Measurements from ENCODE around the gene NSMCE4A.

NSMCE4A gene

DNA sequence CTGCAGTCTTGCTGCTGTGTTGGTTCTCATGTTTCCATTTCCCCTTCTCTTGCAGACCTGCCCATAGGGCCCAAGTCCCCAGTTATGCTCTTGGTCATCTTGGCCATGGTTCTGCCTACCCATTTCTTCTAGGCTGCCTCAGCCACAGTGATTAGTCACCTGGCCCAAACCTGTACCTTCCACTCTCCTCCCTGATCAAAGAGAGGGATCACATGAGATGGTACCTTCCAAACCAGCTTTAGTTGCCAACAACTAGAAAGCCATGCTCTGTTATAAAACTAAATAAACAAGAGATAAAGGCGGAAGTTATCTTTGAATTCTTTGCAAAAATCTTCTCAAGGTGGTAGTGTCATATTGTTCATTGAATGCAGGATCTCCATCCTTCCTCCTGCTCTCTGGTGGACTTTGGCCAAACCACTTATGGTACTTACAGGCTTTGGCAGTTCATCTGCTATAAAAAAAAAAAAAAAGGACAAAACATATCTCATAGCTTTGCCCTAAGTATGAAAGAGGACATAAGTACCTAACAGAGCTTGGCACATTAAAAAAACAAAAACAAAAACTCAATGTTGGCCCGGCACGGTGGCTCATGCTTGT is 39.7 kb upstream of the NSMCE4A start:
- Histone ChIP-seq H3K4me3 (ENCODE audit: low read depth, low read length) (no peak overlapping the region), H3K4me2 (ENCODE audit: low read length) (no peak overlapping the region), H2AFZ (no peak overlapping the region), H3K9me3 (ENCODE audit: control insufficient read depth, low read length) (no peaks in the 10 kb centered on the region), H3K4me1 (peaks cover 6% of the 10 kb centered on the region), H3K79me2 (no peaks in the 10 kb centered on the region), H3K9ac (no peak overlapping the region), H3K27ac (no peak overlapping the region), H3K27me3 (ENCODE audit: control insufficient read depth, insufficient read depth, low read length) (no peaks in the 10 kb centered on the region), H3K36me3 (ENCODE audit: control insufficient read depth, insufficient read depth, low read length) (no peaks in the 10 kb centered on the region)
- TF ChIP-seq CTCF (IDR thresholded peaks at IDR 0.05) = no peak

DNA sequence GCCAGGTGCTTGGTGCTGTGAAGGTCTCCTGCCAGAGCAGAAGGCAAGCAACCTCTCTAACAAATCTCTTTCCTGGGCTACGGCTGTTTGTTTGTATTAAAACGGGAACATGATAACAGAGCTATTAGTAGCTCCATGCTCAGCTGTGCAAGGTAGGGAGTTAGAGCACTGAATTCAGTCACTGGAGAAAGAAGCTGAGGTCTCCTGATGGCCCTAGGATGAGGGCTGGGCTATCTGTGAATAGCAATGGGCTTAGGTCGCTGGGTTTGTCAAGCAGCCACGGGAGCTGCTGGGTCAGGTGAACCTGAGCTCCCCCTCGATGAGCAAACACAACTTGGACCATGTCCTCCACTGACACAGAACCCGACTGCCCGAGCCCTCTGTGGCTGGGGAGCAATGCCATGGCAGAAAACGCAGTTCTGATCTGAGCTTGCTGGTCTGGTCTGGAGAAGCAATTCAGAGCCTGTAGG is 38.3 kb upstream of the NSMCE4A start:
- no peak for TF ChIP-seq CTCF (IDR thresholded peaks at IDR 0.05)
- Histone ChIP-seq H3K9ac (no peak overlapping the region), H3K27ac (no peak overlapping the region), H3K4me3 (ENCODE audit: low read depth, low read length) (no peak overlapping the region), H3K79me2 (no peaks in the 10 kb centered on the region), H2AFZ (no peak overlapping the region), H3K27me3 (ENCODE audit: control insufficient read depth, insufficient read depth, low read length) (no peaks in the 10 kb centered on the region), H3K4me2 (ENCODE audit: low read length) (no peak overlapping the region), H3K36me3 (ENCODE audit: control insufficient read depth, insufficient read depth, low read length) (no peaks in the 10 kb centered on the region), H3K4me1 (no peaks in the 10 kb centered on the region), H3K9me3 (ENCODE audit: control insufficient read depth, low read length) (no peaks in the 10 kb centered on the region)

DNA sequence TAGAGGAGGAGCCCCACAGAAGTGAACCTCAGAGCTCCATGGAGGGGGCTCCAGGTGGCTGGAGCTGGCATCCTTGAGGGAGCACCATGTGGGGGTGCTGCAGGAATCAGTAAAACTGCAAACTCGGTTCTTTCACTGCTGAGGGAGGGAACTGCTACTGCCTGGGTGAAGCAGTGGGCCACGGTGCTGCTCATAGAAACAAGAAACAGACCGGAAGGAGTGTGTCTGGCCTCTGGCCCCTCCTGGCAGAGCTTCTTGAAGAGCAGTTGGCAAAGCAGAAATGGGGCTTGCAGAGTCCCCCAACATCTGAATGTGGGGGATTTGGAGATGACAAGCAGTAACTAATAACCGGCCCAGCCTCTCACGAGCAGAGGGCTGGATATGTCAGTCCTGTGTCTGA is 37.7 kb upstream of the NSMCE4A start:
- H3K4me1 ChIP-seq = no peaks in the 10 kb centered on the region
- no peak overlapping the region for H3K4me3 ChIP-seq (ENCODE audit: low read depth, low read length)
- H3K36me3 ChIP-seq (ENCODE audit: control insufficient read depth, insufficient read depth, low read length) = no peaks in the 10 kb centered on the region
- H3K79me2 ChIP-seq = no peaks in the 10 kb centered on the region
- no peak overlapping the region for H2AFZ ChIP-seq
- H3K27ac ChIP-seq = no peak overlapping the region
- H3K9me3 ChIP-seq (ENCODE audit: control insufficient read depth, low read length) = no peaks in the 10 kb centered on the region
- H3K4me2 ChIP-seq (ENCODE audit: low read length) = no peak overlapping the region
- no peaks in the 10 kb centered on the region for H3K27me3 ChIP-seq (ENCODE audit: control insufficient read depth, insufficient read depth, low read length)
- no peak for TF ChIP-seq CTCF (IDR thresholded peaks at IDR 0.05)
- no peak overlapping the region for H3K9ac ChIP-seq

GRCh38 chr10:122010405-122011050 is 35.5 kb upstream of the NSMCE4A start:
- no peak for TF ChIP-seq CTCF (IDR thresholded peaks at IDR 0.05)
- H3K27me3 ChIP-seq (ENCODE audit: control insufficient read depth, insufficient read depth, low read length) = no peaks in the 10 kb centered on the region
- H3K9me3 ChIP-seq (ENCODE audit: control insufficient read depth, low read length) = no peaks in the 10 kb centered on the region
- H3K79me2 ChIP-seq = no peaks in the 10 kb centered on the region
- H3K27ac ChIP-seq = no peak overlapping the region
- no peak overlapping the region for H3K9ac ChIP-seq
- H3K4me1 ChIP-seq = no peaks in the 10 kb centered on the region
- H3K4me3 ChIP-seq (ENCODE audit: low read depth, low read length) = no peak overlapping the region
- H3K36me3 ChIP-seq (ENCODE audit: control insufficient read depth, insufficient read depth, low read length) = no peaks in the 10 kb centered on the region
- no peak overlapping the region for H3K4me2 ChIP-seq (ENCODE audit: low read length)
- no peak overlapping the region for H2AFZ ChIP-seq

DNA sequence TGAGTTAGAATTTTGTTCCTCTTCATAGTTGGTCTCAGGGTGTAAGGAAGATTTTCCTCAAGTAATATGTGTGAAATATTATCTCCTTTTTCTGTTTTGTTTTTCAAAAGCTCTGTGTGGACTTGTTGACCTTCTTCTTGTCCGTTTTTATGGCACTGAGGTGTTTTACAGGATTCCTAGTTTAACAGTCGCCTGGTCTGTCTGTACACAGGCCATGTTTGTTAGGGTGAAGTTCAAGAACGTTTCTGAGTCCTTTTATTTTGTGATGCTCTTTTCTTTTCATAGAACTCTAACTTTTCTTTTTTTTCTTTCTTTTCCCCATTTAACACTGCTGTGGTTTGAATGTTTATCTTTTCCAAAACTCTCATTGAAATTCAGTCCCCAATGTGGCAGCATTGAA is 32.4 kb upstream of the NSMCE4A start:
- Histone ChIP-seq H3K27ac (no peak overlapping the region), H2AFZ (no peak overlapping the region), H3K36me3 (ENCODE audit: control insufficient read depth, insufficient read depth, low read length) (no peaks in the 10 kb centered on the region), H3K9me3 (ENCODE audit: control insufficient read depth, low read length) (no peaks in the 10 kb centered on the region), H3K79me2 (no peaks in the 10 kb centered on the region), H3K4me3 (ENCODE audit: low read depth, low read length) (no peak overlapping the region), H3K27me3 (ENCODE audit: control insufficient read depth, insufficient read depth, low read length) (no peaks in the 10 kb centered on the region), H3K9ac (no peak overlapping the region), H3K4me1 (no peaks in the 10 kb centered on the region), H3K4me2 (ENCODE audit: low read length) (no peak overlapping the region)
- no peak for TF ChIP-seq CTCF (IDR thresholded peaks at IDR 0.05)

All from parathyroid adenoma (tissue), 2 donors.